Gastrocnemius medialis (tissue), 4 donors: ENCODE measurements around the gene FBLN1.

Source experiments
- POLR2A ChIP-seq, 2 donors: fragments of 450-650 bp; IDR thresholded peaks; one replicate each; pipeline ENCODE4 v1.6.1; 2017; ENCODE audit warnings: antibody characterized with exemption in 2 of 2, mild to moderate bottlenecking in 2 of 2, moderate library complexity in 2 of 2
- TF ChIP-seq, protein P1 (sequence below), 5 experiments: fragments of 450-650 bp in 3 of 5; fragments of 200-600 bp in 2 of 5; sonication (generic) in 2 of 5; IDR thresholded peaks in 4 of 5; conservative IDR thresholded peaks in 1 of 5; 1 replicate in 4 of 5; 2 replicates in 1 of 5; pipeline ENCODE4 v1.5.1; 2016 to 2019; ENCODE audit warnings: antibody characterized with exemption in 5 of 5, mild to moderate bottlenecking in 3 of 5, moderate library complexity in 3 of 5

GRCh38 chr22:45586651-45587405 is 84.1 kb downstream of the FBLN1 start:
- TF ChIP-seq, protein P1, sequence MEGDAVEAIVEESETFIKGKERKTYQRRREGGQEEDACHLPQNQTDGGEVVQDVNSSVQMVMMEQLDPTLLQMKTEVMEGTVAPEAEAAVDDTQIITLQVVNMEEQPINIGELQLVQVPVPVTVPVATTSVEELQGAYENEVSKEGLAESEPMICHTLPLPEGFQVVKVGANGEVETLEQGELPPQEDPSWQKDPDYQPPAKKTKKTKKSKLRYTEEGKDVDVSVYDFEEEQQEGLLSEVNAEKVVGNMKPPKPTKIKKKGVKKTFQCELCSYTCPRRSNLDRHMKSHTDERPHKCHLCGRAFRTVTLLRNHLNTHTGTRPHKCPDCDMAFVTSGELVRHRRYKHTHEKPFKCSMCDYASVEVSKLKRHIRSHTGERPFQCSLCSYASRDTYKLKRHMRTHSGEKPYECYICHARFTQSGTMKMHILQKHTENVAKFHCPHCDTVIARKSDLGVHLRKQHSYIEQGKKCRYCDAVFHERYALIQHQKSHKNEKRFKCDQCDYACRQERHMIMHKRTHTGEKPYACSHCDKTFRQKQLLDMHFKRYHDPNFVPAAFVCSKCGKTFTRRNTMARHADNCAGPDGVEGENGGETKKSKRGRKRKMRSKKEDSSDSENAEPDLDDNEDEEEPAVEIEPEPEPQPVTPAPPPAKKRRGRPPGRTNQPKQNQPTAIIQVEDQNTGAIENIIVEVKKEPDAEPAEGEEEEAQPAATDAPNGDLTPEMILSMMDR (IDR thresholded peaks at IDR 0.05 in 4 of 5, conservative IDR thresholded peaks at IDR 0.05 in 1 of 5) = no peak
- TF ChIP-seq POLR2A (IDR thresholded peaks at IDR 0.05) = no peak
